Activated CD8-positive, alpha-beta memory T cell treated with anti-CD3 and anti-CD28 coated beads, Interleukin-2, amount 10 ng/mL, durations not matched to agents 7 days and 5 days (primary cell): ENCODE results near the gene CD247. TPM values are rescaled to one million over a fixed set of nuclear protein-coding genes. Genes with fewer than 3 reads are reported as not detected.

ENCODE experiments used
- ATAC-seq: fragments of 150-1000 bp; cut with Tn5 transposase; one replicate; pipeline ENCODE4 v1.10.0; 2021; ENCODE audit warnings: moderate library complexity
- CTCF ChIA-PET: fragments of 350-600 bp; sonication (Branson Sonifier 250); formaldehyde crosslinking; loops from one replicate; lab custom pipeline; 2021; ENCODE audit warnings: antibody characterized with exemption; lab: Charles Lee
- DNase-seq: peaks from one replicate; pipeline ENCODE4 v3.0.0-alpha.2; 2020
- H3K27ac Mint-ChIP-seq: one replicate; pipeline ENCODE4 v1.8.0; 2021; ENCODE audit warnings: mild to moderate bottlenecking, mixed read lengths
- H3K27me3 Mint-ChIP-seq: one replicate; pipeline ENCODE4 v1.8.0; 2021; ENCODE audit warnings: mixed read lengths
- H3K36me3 Mint-ChIP-seq: one replicate; pipeline ENCODE4 v1.8.0; 2021; ENCODE audit warnings: mild to moderate bottlenecking, mixed read lengths
- H3K4me1 Mint-ChIP-seq: one replicate; pipeline ENCODE4 v1.8.0; 2021; ENCODE audit warnings: mixed read lengths
- H3K4me3 Mint-ChIP-seq: one replicate; pipeline ENCODE4 v1.8.0; 2021; ENCODE audit warnings: mild to moderate bottlenecking, moderate library complexity, mixed read lengths
- H3K9me3 Mint-ChIP-seq: one replicate; pipeline ENCODE4 v1.8.0; 2022; ENCODE audit warnings: low read depth, mixed read lengths
- total RNA-seq, 2 experiments: library from RNA; stranded (reverse); gene quantifications; one replicate each; pipeline ENCODE4 v1.2.3, GENCODE V29; 2021

Gene CD247
- total RNA-seq, 2 experiments from 2014 or later: 190 to 197 TPM

DNA sequence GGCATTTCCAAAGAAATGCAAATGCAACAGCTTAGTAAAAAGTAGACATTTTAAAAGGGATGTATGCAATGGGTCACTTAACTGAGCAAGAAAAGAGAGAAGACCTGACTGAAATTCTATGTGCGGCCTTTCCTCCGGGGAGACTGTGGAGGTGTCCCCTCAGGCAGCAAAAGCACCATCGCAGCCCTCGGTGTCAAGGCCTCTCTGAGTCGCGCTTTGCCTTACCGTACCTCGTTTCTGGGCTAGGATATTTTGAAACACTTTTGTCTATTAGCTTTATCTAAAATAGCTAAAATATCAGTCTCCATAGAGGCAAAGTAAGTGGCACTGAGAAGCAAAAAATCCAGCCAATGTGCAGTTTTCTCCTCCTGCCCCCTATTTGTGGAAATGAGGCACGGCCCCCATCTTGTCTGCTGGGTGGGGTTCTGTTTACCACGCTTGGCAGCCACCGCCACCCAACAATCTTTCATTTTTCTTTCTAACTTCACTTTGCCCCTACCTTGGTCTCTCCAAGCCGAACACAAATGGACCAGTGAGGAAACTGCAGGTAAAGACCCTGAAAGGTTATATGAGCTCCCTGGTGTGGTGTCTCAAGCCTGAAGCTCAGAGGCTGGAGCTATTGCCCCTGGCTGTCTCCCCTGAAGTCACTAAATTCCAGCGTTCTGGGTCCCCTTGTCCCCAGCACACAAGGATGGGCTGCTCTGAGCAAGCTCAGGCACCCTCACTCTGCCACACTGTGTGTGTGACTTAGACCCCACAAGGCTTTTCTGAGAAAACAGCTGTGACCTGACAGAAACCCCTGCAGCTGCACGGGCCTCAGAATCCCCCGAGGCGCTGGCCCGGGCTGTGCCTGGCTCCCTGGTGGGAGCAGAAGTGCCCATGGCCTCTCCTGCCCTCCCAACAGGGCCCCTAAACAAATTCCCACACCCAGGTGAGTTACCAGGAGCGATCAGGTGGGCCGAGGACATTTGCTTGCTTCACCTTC lies 1.6 kb downstream of the CD247 start:
- H3K9me3 Mint-ChIP-seq: no peaks in the 10 kb centered on the region
- peak overlapping the region; percentile 94 for H3K4me3 Mint-ChIP-seq
- DNase-seq: peak; percentile 70
- H3K27ac Mint-ChIP-seq: peak overlapping the region; percentile 98
- peaks cover 55% of the 10 kb centered on the region for H3K36me3 Mint-ChIP-seq
- no peaks in the 10 kb centered on the region for H3K27me3 Mint-ChIP-seq
- peaks cover 52% of the 10 kb centered on the region for H3K4me1 Mint-ChIP-seq
- CTCF ChIA-PET: interaction anchor here (0.7 to 6.7 kb wide), 22 partner anchors 10 to 639 kb away, joined by 3 to 63 read pairs (median 4); partner anchors contain the start of gene CREG1
- ATAC-seq: peak; percentile 13

DNA sequence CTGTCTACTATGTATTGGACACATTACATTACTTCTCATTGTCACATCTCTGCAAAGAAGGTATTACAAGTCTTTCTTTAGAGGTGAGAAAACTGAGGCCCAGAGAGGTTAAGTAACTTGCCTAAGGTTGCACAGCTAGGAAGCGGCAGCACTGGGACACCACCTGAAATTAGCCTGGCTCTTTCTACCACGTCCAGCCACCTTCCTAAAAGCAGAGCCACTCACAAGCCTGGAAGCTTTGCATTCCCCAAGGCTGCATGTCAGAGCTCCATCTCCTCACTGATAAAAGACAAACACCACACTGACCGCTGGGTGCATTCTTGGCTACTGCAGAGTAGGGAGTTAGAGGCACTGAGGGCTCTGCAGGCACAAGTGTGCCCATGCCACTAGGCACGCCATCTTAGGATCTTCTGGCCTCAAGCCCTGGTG lies 2.4 kb downstream of the CD247 start:
- H3K27me3 Mint-ChIP-seq: no peaks in the 10 kb centered on the region
- DNase-seq: peak; percentile 53
- peak overlapping the region; percentile 98 for H3K27ac Mint-ChIP-seq
- CTCF ChIA-PET: interaction anchor here (0.9 to 6.7 kb wide), 13 partner anchors 9 to 296 kb away, joined by 3 to 63 read pairs (median 7); no protein-coding TSS in a partner anchor
- ATAC-seq: no peak
- peaks cover 60% of the 10 kb centered on the region for H3K36me3 Mint-ChIP-seq
- no peaks in the 10 kb centered on the region for H3K9me3 Mint-ChIP-seq
- peaks cover 57% of the 10 kb centered on the region for H3K4me1 Mint-ChIP-seq
- peak overlapping the region; percentile 94 for H3K4me3 Mint-ChIP-seq

DNA sequence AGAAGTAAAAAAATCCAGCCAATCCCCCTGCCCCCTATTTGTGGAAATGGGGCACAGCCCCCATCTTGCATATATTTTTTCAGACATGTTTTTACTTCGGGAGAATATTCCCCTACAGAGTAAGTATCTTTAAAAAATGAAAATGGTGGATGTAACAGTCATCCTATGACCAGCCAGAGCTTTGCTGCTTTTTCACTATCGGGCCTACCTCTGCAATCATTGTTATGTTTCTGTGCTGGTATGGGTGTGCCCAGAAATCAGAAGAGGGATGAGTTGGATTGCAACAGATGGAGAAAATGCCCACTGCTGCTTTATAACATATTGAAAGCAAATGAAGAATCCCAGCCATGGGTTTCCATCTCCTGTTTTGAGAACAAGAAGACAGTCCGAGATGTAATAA lies 2.9 kb downstream of the CD247 start:
- peak overlapping the region; percentile 98 for H3K27ac Mint-ChIP-seq
- H3K36me3 Mint-ChIP-seq: peaks cover 65% of the 10 kb centered on the region
- CTCF ChIA-PET: interaction anchor here (0.9 to 6.7 kb wide), 12 partner anchors 9 to 296 kb away, joined by 3 to 63 read pairs (median 10); no protein-coding TSS in a partner anchor
- no peaks in the 10 kb centered on the region for H3K27me3 Mint-ChIP-seq
- H3K4me1 Mint-ChIP-seq: peaks cover 58% of the 10 kb centered on the region
- peak overlapping the region; percentile 94 for H3K4me3 Mint-ChIP-seq
- ATAC-seq: no peak
- no peaks in the 10 kb centered on the region for H3K9me3 Mint-ChIP-seq
- peak; percentile 37 for DNase-seq

DNA sequence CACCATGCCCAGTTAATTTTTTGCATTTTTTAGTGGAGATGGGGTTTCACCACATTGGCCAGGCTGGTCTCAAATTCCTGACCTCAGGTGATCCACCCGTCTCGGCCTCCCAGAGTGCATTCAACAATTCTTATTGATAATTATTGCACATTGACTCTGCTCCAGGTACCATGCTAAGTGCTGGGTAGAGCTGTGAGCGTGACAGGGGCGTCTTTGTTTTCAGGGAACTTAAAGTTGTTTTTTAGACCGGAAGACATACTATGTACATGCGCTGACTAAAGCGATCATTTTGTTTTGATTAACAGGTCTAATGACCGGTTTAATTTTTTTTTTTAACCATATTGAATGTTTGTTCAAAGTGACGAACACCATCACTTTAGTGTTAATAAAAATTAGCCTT lies 4.0 kb downstream of the CD247 start:
- peak overlapping the region; percentile 76 for H3K27ac Mint-ChIP-seq
- ATAC-seq: no peak
- no peaks in the 10 kb centered on the region for H3K27me3 Mint-ChIP-seq
- no peaks in the 10 kb centered on the region for H3K9me3 Mint-ChIP-seq
- H3K36me3 Mint-ChIP-seq: peaks cover 75% of the 10 kb centered on the region
- peak; percentile 40 for DNase-seq
- H3K4me1 Mint-ChIP-seq: peaks cover 62% of the 10 kb centered on the region
- CTCF ChIA-PET: interaction anchor here (0.9 to 6.7 kb wide), 5 partner anchors 14 to 67 kb away, joined by 3 to 63 read pairs (median 42); no protein-coding TSS in a partner anchor
- peak overlapping the region; percentile 94 for H3K4me3 Mint-ChIP-seq

DNA sequence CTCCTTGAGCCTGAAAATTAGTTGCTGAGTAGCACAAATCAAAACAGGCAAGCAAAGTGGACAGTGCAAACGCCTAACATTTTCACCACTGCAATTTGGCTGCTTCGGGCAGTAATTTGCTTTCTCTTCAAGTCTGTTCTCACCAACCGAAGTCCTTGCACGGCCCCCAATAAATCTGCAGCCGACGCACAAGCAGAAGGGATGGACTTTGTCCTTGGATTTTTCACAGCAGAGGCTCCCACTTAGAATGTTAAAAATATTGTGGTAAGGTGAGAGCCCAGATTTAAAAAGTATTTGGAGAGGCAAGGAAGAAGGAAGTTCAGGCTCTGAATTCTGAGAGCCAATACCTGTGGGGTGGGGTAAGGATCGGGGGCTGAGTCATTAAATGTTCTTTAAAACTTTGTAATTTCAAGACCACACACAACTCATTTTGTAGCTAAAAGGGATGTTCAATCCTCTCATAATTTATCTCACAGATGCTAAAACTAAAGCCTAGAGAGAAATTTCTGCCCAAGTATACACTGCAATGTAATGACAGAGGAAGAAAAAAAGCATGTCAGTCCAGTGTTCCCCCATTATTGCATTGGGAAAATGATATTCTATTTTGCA lies 6.2 kb downstream of the CD247 start:
- Mint-ChIP-seq H3K27me3 (no peaks in the 10 kb centered on the region), H3K9me3 (no peaks in the 10 kb centered on the region), H3K36me3 (peaks cover 83% of the 10 kb centered on the region), H3K4me3 (peak overlapping the region; percentile 65), H3K27ac (peak overlapping the region; percentile 65), H3K4me1 (peaks cover 68% of the 10 kb centered on the region)
- CTCF ChIA-PET: interaction anchor here (1.1 to 1.3 kb wide), 2 partner anchors 20 to 21 kb away, joined by 3 read pairs; no protein-coding TSS in a partner anchor
- DNase-seq (no peak), ATAC-seq (no peak)

DNA sequence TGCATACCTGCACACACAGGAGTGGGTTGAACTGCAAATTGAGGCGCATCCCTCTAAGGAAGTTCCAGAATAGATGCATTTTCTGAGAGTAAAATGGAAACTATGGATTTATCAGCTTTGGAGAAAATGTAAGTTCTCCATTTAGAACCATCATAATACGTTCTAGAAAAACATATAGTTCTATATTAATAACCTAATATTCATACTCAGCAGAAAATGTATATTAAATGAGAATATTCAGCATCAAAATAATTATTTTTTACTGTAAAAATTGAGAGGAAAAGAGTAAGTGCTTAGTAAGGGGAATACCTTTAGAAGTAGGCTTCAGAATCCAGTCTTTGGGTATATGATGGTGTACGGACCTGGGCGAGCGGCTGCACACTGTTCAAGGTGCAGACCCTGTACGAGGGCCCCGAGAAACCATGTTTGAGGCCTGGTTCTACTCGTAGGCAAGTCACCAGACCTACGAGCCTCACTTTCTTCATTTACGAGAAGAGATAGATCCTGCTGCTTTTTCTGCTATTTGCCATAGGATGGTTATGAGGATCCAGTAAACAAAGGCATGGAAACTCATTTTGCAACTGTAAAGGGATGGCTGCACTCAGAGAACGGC lies 6.8 kb downstream of the CD247 start:
- ATAC-seq (no peak), DNase-seq (no peak)
- no peaks in the 10 kb centered on the region for H3K27me3 Mint-ChIP-seq
- CTCF ChIA-PET: interaction anchor here (1.1 to 1.3 kb wide), 2 partner anchors 11 to 22 kb away, joined by 3 read pairs; no protein-coding TSS in a partner anchor
- H3K36me3 Mint-ChIP-seq: peaks cover 80% of the 10 kb centered on the region
- H3K9me3 Mint-ChIP-seq: no peaks in the 10 kb centered on the region
- peaks cover 72% of the 10 kb centered on the region for H3K4me1 Mint-ChIP-seq
- peak overlapping the region; percentile 65 for H3K4me3 Mint-ChIP-seq
- peak overlapping the region; percentile 65 for H3K27ac Mint-ChIP-seq

DNA sequence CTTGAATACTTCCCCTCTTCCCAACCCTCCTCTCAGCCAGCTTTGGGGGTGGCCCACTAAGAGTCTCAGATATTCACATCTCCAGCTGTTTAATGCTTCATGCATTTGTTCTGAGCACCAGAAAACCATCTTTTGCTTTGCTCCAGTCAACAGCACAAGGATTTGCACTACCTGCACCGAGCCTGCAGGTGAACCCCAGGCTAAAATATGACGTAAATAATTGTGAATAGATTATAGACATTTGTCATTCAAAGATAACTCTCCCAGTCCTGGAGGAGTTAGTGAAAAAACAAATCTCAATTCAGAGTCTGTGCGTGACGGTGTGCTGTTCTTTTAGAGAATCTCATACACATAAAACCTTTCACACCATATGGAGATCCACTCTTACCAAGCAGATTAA lies 7.4 kb downstream of the CD247 start:
- Mint-ChIP-seq H3K4me1 (peaks cover 68% of the 10 kb centered on the region), H3K9me3 (no peaks in the 10 kb centered on the region), H3K4me3 (no peak overlapping the region), H3K27me3 (no peaks in the 10 kb centered on the region), H3K27ac (peak overlapping the region; percentile 30), H3K36me3 (peaks cover 77% of the 10 kb centered on the region)
- DNase-seq (no peak), ATAC-seq (no peak)
- CTCF ChIA-PET: interaction anchor here (1.3 kb wide), 1 partner anchor 10 kb away, joined by 3 read pairs; no protein-coding TSS in a partner anchor

DNA sequence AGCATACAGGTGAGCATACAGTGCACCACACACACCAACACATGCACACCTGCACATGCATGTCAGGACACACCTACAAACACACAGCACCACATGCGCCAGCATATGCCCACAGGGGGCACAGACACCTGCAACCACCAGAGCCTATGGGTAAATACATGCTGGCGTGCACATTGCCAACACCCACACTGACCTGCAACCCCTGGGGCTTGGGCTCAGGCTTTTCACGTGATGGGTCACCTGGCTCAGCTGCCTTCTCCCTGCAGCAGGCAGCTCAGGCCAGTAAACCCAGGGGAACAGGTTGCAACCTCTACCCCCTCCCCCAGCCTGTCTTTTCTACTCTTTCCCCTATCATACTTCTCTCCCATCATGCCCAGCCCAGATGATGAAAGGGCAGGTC lies 8.1 kb downstream of the CD247 start:
- Mint-ChIP-seq H3K4me3 (no peak overlapping the region), H3K9me3 (no peaks in the 10 kb centered on the region), H3K27me3 (no peaks in the 10 kb centered on the region), H3K27ac (no peak overlapping the region), H3K4me1 (peaks cover 66% of the 10 kb centered on the region), H3K36me3 (peaks cover 71% of the 10 kb centered on the region)
- CTCF ChIA-PET: interaction anchor here (1.3 kb wide), 1 partner anchor 10 kb away, joined by 3 read pairs; no protein-coding TSS in a partner anchor
- DNase-seq (no peak), ATAC-seq (no peak)

DNA sequence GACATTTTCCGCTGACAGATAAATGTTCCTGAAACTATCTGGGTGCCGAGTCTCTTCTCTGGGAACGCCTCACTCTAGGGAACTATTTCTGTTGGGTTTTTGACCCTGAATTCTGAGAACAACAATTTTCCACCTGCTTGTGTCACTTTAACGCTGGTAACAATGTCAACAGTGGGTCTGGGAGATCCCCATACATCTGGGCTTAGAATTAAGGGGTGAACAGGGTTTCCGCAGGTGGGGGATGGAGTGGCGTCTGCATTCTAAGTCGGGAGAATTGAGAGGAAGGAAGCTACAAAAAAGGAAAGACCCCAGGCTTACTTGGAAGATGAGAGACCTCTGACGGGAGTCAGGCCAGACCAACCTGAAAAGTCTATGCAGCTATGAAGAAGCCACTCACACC lies 8.7 kb downstream of the CD247 start:
- Mint-ChIP-seq H3K4me3 (no peak overlapping the region), H3K27ac (no peak overlapping the region), H3K9me3 (no peaks in the 10 kb centered on the region), H3K36me3 (peaks cover 68% of the 10 kb centered on the region), H3K4me1 (peaks cover 67% of the 10 kb centered on the region), H3K27me3 (no peaks in the 10 kb centered on the region)
- CTCF ChIA-PET: interaction anchor here (1.6 kb wide), 1 partner anchor 29 kb away, joined by 4 read pairs; no protein-coding TSS in a partner anchor
- DNase-seq (no peak), ATAC-seq (no peak)

DNA sequence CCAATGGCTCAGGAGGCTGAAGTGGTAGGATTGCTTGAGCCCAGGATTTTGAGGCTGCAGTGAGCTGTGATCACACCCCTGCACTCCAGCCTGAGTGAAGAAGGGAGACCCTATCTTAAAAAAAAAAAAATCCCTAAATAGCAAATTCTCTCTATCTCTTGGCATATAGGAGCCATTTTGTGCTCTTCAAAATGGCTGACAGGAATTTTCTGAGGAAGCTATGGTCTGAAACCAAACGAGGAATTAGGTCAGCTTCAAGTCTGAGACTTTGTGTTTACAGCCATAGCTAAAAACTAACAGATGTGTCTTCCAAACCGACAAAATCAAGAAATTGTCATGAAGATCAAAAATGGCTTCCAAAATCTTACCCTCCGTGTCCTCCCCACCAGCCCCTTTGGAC lies 10.6 kb downstream of the CD247 start:
- Mint-ChIP-seq H3K36me3 (peaks cover 66% of the 10 kb centered on the region), H3K4me3 (no peak overlapping the region), H3K9me3 (no peaks in the 10 kb centered on the region), H3K27me3 (no peaks in the 10 kb centered on the region), H3K27ac (no peak overlapping the region), H3K4me1 (peaks cover 72% of the 10 kb centered on the region)
- DNase-seq (no peak), ATAC-seq (no peak)
- CTCF ChIA-PET: interaction anchor here (0.6 to 4.2 kb wide), 6 partner anchors 8 to 37 kb away, joined by 3 to 29 read pairs (median 6); partner anchors contain the start of gene CD247

DNA sequence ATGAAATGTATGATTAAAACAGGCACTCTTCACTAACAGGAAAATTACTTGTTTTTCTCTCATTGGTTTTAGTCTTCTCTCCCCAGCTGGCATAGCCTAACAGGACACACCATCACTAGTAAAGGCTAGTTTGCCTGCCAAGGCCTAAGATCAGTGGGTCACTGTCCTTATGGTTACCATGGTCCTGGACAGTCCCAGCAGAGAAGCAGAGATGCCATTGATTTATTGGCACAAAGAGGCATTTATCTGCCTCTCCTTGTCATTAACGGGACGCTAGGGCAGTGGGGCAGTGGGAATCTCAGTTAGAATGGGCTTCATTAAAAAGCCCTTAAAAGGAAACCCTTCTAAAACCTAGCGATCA lies 13.9 kb downstream of the CD247 start:
- H3K9me3 Mint-ChIP-seq: no peaks in the 10 kb centered on the region
- CTCF ChIA-PET: interaction anchor here (1.2 to 4.1 kb wide), 3 partner anchors 11 to 18 kb away, joined by 3 to 29 read pairs (median 5); partner anchors contain the start of gene CD247
- H3K36me3 Mint-ChIP-seq: peaks cover 53% of the 10 kb centered on the region
- DNase-seq (no peak), ATAC-seq (no peak)
- H3K4me1 Mint-ChIP-seq: peaks cover 73% of the 10 kb centered on the region
- H3K27me3 Mint-ChIP-seq: no peaks in the 10 kb centered on the region
- no peak overlapping the region for H3K4me3 Mint-ChIP-seq
- H3K27ac Mint-ChIP-seq: no peak overlapping the region

DNA sequence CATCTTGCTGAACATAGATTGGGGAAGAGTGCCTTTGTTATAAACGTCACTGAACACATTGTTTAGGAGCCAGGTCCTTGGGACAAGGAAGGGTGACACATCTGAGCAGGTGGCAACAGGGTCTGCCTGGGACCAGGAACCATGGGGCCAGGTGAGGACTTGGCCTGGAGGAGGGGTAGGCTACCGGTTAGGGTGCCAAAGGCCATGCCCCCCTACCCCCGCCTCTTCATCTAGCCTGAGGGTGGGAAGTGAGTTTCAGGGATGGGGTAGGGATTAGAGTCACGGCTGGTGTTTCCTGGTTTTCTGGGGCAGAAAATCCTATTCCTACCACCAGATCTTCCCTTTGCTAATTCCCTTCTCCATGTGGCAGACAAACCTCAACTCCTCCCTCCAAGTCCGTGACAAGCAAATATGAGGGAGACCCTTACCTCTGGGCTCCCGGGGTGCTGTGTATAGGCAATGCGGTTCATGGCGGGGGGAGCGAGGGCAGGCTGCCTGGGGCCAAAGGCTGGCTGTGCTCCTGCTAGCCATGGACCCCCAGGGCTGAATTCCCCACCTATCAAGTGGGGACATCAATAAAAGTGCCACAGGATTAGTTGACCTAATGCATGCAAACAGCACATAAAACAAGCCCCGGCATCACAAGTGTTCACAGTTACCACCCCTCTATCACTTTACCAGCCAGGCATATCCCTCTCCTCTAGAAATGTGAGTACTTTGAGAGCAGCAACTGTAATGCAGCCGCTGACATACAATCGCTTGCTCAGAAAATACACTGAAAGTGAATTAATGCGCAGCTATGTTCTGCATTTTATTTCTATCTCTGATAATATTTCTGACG lies 14.5 kb downstream of the CD247 start:
- DNase-seq (peak; percentile 29), ATAC-seq (no peak)
- no peak overlapping the region for H3K4me3 Mint-ChIP-seq
- peaks cover 77% of the 10 kb centered on the region for H3K4me1 Mint-ChIP-seq
- H3K27me3 Mint-ChIP-seq: no peaks in the 10 kb centered on the region
- H3K36me3 Mint-ChIP-seq: peaks cover 52% of the 10 kb centered on the region
- peak overlapping the region; percentile 45 for H3K27ac Mint-ChIP-seq
- CTCF ChIA-PET: interaction anchor here (5.8 kb wide), 1 partner anchor 13 kb away, joined by 63 read pairs; the partner anchor contains the start of gene CD247
- H3K9me3 Mint-ChIP-seq: no peaks in the 10 kb centered on the region
